K562 (cell line): ENCODE data around the gene DNM1. TPM values are rescaled to one million over a fixed set of nuclear protein-coding genes. Genes with fewer than 3 reads are reported as not detected.

Experiments
- ARNT ChIP-seq, 2 experiments: fragments of 450-650 bp; IDR thresholded peaks; 2 replicates each; pipeline ENCODE4 v1.6.1; 2016; ENCODE audit warnings: mild to moderate bottlenecking in 1 of 2
- ILF3 ChIP-seq: fragments of 450-650 bp; IDR thresholded peaks from 2 replicates; pipeline ENCODE4 v1.6.1; 2018; ENCODE audit warnings: antibody characterized with exemption, mild to moderate bottlenecking, moderate library complexity, borderline replicate concordance
- MAZ ChIP-seq, 2 experiments: fragments of 450-650 bp in 1 of 2; sonication (generic) in 1 of 2; formaldehyde crosslinking; IDR thresholded peaks in 1 of 2; conservative IDR thresholded peaks in 1 of 2; 2 replicates each; pipeline versions ENCODE4 v1.4.0 to v1.5.0; 2020; ENCODE audit warnings: mild to moderate bottlenecking in 1 of 2, missing genetic modification reagents in 1 of 2
- NCOA2 ChIP-seq, 2 experiments: fragments of 450-650 bp; IDR thresholded peaks; 2 replicates each; pipeline ENCODE4 v1.6.1; 2018; ENCODE audit warnings: mild to moderate bottlenecking in 2 of 2, moderate library complexity in 1 of 2; ENCODE audit not compliant: partially characterized antibody in 2 of 2
- PRDM10 ChIP-seq: fragments of 450-650 bp; IDR thresholded peaks from 2 replicates; pipeline ENCODE4 v1.6.1; 2018; ENCODE audit not compliant: partially characterized antibody
- PTTG1 ChIP-seq: fragments of 450-650 bp; IDR thresholded peaks from 2 replicates; pipeline ENCODE4 v1.6.1; 2016; ENCODE audit warnings: low read depth, mild to moderate bottlenecking, missing genetic modification characterization, missing compliant biosample characterization
- RBM17 ChIP-seq: fragments of 200-400 bp; formaldehyde crosslinking; IDR thresholded peaks from 2 replicates; pipeline ENCODE4 v1.6.1; 2017; ENCODE audit warnings: low read depth, mild to moderate bottlenecking, low read length, borderline replicate concordance
- SLC30A9 ChIP-seq: fragments of 250-450 bp; sonication (Bioruptor Pico); IDR thresholded peaks from 2 replicates; pipeline ENCODE4 v1.8.0; 2022; ENCODE audit warnings: mild to moderate bottlenecking, moderate library complexity
- SNAPC5 ChIP-seq: fragments of 250-450 bp; sonication (Bioruptor Pico); IDR thresholded peaks from 2 replicates; pipeline ENCODE4 v1.8.0; 2021; ENCODE audit warnings: moderate library complexity, mild to moderate bottlenecking, inconsistent platforms
- ZBTB40 ChIP-seq, 2 experiments: fragments of 450-650 bp in 1 of 2; sonication (generic) in 1 of 2; formaldehyde crosslinking in 1 of 2; IDR thresholded peaks; 2 replicates each; pipeline versions ENCODE4 v1.7.1 to v1.9.0; 2016 to 2022; ENCODE audit warnings: inconsistent platforms in 1 of 2, mild to moderate bottlenecking in 1 of 2, missing genetic modification reagents in 1 of 2
- ZNF740 ChIP-seq, 3 experiments: fragments of 200-800 bp in 1 of 3; sonication (Bioruptor generic) in 1 of 3; sonication (generic) in 1 of 3; formaldehyde crosslinking in 1 of 3; IDR thresholded peaks; 2 replicates each; pipeline versions ENCODE4 v1.6.1 to v1.8.0; 2016 to 2022; ENCODE audit warnings: mild to moderate bottlenecking in 2 of 3, missing compliant biosample characterization in 2 of 3, missing genetic modification characterization in 2 of 3, missing genetic modification reagents in 1 of 3
- polyA plus RNA-seq, 8 experiments: library from polyadenylated mRNA; depleted of rRNA in 4 of 8; stranded (reverse) in 5 of 8; unstranded in 3 of 8; fragments of >200 nt; fragmentation: Nextera tagmentation in 2 of 8; fragmentation: Illumina TruSeq in 1 of 8; extraction: Ambion mirVana in 2 of 8; extraction: Trizol in 1 of 8; gene quantifications; 2 replicates each; pipeline versions ENCODE4 v1.2.1 to v1.2.3, GENCODE V29; 2011 to 2014; ENCODE audit warnings: inconsistent platforms in 1 of 8, missing spikeins in 1 of 8
- total RNA-seq, 7 experiments: library from RNA; depleted of rRNA in 6 of 7; stranded (reverse); fragments of >200 nt in 6 of 7; fragmentation: Illumina TruSeq in 2 of 7; extraction: Trizol in 2 of 7; gene quantifications; 2 replicates each; pipeline versions ENCODE4 v1.2.1 to v1.2.3, GENCODE V29; 2011 to 2021; ENCODE audit warnings: low replicate concordance in 1 of 7

The DNM1 gene
- total and polyA plus RNA-seq, 9 of the 15 experiments (the other 6 are each of a cell fraction or from before 2014, with no cell fraction given) = 0.39 to 23.1 (median 9.1) TPM

DNA sequence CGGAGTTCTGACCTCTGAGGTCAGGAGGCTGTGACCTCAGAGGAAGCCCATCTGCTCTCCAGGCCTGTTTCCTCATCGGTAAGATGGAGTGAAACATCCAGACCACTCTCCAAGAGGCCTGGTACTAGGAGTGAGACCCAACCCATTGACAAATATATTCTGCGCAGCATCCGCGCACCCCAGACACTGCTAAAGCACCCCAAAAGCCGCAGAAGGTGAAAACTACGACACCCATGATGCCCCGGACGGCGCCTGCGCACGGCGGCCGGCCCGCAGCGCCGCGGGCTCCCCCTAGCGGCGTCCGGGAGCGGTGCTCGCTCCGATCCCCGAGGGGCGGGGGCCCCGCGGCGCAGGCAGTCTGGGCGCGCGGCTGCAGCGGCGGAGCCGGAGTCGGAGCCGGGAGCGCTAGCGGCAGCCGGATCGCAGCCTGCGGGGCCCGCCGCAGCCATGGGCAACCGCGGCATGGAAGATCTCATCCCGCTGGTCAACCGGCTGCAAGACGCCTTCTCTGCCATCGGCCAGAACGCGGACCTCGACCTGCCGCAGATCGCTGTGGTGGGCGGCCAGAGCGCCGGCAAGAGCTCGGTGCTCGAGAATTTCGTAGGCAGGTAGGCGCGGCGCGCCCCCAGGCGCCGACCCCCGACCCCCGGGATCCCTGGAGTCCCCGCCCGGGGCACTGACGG is at the start of gene DNM1 (continued):
- TF ChIP-seq ILF3 = no peak
- TF ChIP-seq PTTG1 (tag) = no peak
- no peak for TF ChIP-seq NCOA2 (IDR thresholded peaks at IDR 0.05; ENCODE audit: partially characterized antibody in 2 of 2)
- TF ChIP-seq SLC30A9 (CRISPR knock-in tag) = 0 out of 2 replicates have a peak, but pooled peaks have one; percentile 56
- TF ChIP-seq SNAPC5 (CRISPR knock-in tag) = no peak
- TF ChIP-seq MAZ (CRISPR knock-in tag; conservative IDR thresholded peaks at IDR 0.05 in 1 of 2, IDR thresholded peaks at IDR 0.05 in 1 of 2) = peak; percentile 100
- no peak for TF ChIP-seq RBM17
- 0 out of 2 replicates have a peak, but pooled peaks have one; percentile 44 for TF ChIP-seq ZBTB40 (IDR thresholded peaks at IDR 0.05)
- no peak for TF ChIP-seq ZBTB40 (CRISPR knock-in tag; IDR thresholded peaks at IDR 0.05)
- no peak for TF ChIP-seq PRDM10
- no peak for TF ChIP-seq ZNF740 (CRISPR knock-in tag; IDR thresholded peaks at IDR 0.05)
- TF ChIP-seq ZNF740 (tag; IDR thresholded peaks at IDR 0.05) = no peak
- no peak for TF ChIP-seq ARNT (IDR thresholded peaks at IDR 0.05)
